GM18907 (cell line): ENCODE results near the gene JAK1.

Source experiments
- ATAC-seq: cut with Tn5 transposase; IDR thresholded peaks from one replicate; pipeline ENCODE4 v1.9.1; 2021; ENCODE audit warnings: mild to moderate bottlenecking, moderate library complexity; ENCODE audit not compliant: unreplicated experiment

JAK1 gene

GRCh38 chr1:64980745-64981600, 14.6 kb upstream of the JAK1 start:
- ATAC-seq: no peak

GRCh38 chr1:64979358-64979757, 13.0 kb upstream of the JAK1 start:
- ATAC-seq: no peak

GRCh38 chr1:64976361-64976760, 10.0 kb upstream of the JAK1 start:
- no peak for ATAC-seq

GRCh38 chr1:64975740-64976139, 9.4 kb upstream of the JAK1 start:
- no peak for ATAC-seq

- ATAC-seq: no peak
Observed at GRCh38 chr1:64975127-64975526, 8.8 kb upstream of the JAK1 start.

- ATAC-seq: no peak
Observed at GRCh38 chr1:64974288-64974825, 8.0 kb upstream of the JAK1 start.

GRCh38 chr1:64973061-64973647, 6.8 kb upstream of the JAK1 start:
- ATAC-seq: no peak

GRCh38 chr1:64969305-64970046, 3.1 kb upstream of the JAK1 start:
- no peak for ATAC-seq

GRCh38 chr1:64967381-64967780, 1.0 kb upstream of the JAK1 start:
- ATAC-seq: no peak

- ATAC-seq: peak; percentile 57
Observed at GRCh38 chr1:64965366-64966157, 787 bp downstream of the JAK1 start.

- ATAC-seq: no peak
Observed at GRCh38 chr1:64963466-64963865, 2.9 kb downstream of the JAK1 start.

GRCh38 chr1:64962441-64962840, 3.9 kb downstream of the JAK1 start:
- ATAC-seq: peak; percentile 25

- ATAC-seq: no peak
Observed at GRCh38 chr1:64961923-64962322, 4.4 kb downstream of the JAK1 start.

GRCh38 chr1:64960731-64961130, 5.6 kb downstream of the JAK1 start:
- peak; percentile 79 for ATAC-seq

- ATAC-seq: no peak
Observed at GRCh38 chr1:64959986-64960385, 6.4 kb downstream of the JAK1 start.

GRCh38 chr1:64956733-64957441, 9.5 kb downstream of the JAK1 start:
- peak; percentile 85 for ATAC-seq

- no peak for ATAC-seq
Observed at GRCh38 chr1:64956010-64956640, 10.2 kb downstream of the JAK1 start.

- ATAC-seq: no peak
Observed at GRCh38 chr1:64955097-64956009, 11.0 kb downstream of the JAK1 start.

GRCh38 chr1:64953241-64953640, 13.1 kb downstream of the JAK1 start:
- ATAC-seq: no peak
